ENCODE data around the gene RUNX2.
"Not testable (repeated sequence)": the region's sequence is repeated elsewhere in the genome, so short reads cannot be mapped to it uniquely, and the experiment has no call there.

The RUNX2 gene

DNA sequence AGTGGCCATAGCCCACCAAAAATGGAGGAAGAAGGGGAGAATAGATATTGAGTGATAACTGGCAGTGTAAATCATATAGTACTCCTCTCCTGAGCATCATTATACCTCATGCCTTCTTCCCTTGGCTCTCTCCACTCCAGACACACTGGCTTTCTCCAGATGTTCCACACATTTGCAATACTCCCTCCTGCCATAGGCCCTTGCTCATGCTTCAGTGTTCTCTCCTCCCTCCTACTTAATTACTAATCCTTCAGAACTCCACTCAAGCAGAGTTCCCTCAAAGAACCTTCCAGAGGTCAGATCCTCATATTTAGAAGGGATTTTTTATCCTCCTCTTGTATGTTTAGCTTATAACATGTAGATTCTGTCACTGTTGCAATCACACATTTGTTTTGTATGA lies 329.1 kb downstream of the RUNX2 start:
- DNase-seq, result no peak

DNA sequence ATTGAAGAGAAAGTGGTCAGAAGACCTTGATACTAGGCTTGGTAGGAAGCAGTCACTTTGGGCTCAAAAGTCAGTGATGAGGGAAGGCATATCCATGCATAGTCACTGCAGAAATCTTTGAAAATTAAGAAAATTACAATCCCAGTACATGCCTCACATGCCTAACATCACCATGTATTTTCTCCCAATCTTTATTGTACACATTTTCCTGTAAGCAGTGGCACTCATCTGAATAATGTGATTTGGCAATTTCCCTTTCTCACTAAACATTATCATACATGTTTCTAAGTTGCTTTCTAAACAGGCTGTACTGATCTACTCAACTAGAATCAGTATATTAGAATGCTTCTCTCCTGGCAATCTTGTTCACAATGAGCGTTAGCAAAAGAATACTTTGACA lies 330.3 kb downstream of the RUNX2 start:
- no peak for DNase-seq

DNA sequence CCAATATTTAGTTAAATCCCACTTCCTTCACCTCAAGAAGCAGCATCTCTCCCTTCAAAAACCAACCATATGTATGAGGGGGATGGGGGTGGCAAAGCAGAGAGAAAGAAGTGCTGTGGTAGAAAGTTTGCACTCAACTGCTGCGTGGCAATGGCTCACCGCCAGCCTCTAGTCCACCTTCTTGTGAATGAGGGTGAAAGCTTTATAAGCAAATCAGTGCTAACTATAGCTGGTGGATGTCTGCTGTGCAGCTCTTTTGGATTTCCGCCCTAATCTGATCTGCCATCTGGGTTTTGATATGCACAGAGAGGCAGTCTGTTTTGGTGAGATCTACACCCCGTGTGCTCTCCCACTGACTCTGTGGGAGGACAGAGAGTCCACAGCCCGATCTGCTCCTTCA lies 330.8 kb downstream of the RUNX2 start:
- no peak for DNase-seq

DNA sequence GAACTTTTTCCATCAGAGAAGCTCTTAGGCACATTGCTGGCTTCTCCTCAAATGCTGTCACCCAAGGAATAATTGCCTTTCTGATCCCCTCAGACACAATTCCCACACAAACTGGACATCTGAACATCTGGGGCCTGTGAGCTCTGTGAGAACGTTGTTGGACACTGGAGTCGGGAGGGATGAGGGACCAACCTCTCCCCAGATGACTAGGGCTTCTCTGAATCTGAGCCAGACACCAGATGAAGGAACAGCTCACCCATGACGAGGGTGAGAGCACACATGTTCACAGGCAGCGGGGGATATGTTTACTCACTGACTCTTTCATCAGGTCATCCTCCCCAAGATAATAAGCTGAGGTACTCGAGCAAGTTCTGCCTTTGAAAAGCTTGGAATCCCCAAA lies 333.5 kb downstream of the RUNX2 start:
- peak; percentile 10 for DNase-seq

DNA sequence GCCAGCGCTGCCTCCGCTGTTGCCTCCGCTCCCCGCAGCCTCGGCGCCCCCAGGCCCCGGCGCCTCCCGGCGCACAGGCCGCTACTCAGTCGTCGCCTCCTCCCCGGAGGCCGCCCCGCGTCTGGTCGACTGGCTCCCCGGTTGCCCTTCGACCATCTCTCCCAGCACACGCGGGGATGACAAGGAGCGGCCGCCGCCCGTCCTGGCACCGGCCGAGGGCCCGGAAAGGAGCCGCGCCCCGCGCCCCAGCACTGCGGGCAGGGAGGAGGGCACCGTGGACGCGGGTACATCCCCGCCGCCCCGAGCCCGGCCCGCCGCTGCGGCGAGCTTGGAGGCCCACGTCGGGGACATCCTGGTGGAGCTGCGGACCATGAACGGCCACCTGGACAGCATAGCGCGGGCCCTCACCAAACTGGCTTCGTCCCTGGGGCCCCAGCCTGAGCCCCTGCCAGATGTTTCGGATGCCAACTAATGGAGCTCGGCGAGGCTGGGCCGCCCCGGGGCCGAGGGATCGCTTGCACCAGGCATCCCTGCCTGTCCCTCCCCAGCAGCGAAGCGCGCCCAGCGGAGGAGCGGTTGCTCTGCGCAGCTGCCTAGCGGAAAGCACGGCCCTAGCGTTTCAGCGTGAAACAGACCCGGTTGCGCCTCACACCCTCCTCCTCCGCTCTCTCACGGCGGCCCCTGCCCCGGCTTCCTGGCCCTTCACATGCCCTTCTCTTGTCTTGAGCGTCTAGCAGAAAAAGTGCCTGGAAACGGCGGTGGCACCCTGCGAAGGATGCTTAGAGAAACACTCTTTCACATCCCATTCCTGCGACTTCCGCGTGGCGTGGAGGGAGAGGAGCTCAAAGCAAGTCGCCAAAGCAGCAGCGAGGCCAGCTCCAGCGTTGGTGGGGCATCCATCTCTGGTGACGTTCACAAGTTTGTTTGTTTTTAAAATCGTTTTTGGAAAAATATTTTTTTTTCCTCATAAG lies 335.4 kb downstream of the RUNX2 start:
- DNase-seq, result no peak

DNA sequence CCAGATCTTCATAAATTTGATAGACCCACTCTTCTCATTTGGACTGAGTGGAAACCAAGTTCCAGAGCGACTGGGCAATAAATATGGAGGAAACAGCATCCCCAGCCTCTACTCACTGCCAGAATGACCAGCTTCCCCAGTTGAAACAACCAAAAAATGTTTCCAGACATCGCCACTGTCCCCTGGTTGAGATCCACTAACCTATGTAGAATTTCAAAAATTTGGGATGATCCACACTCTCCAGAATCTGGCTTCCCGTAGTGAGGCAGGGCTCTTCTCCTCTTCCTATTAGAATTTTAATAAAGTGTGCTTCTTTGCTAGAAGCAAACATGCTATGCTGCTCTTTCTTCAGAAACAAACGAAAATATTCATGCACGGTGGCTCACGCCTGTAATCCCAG lies 336.6 kb downstream of the RUNX2 start:
- no peak for DNase-seq

DNA sequence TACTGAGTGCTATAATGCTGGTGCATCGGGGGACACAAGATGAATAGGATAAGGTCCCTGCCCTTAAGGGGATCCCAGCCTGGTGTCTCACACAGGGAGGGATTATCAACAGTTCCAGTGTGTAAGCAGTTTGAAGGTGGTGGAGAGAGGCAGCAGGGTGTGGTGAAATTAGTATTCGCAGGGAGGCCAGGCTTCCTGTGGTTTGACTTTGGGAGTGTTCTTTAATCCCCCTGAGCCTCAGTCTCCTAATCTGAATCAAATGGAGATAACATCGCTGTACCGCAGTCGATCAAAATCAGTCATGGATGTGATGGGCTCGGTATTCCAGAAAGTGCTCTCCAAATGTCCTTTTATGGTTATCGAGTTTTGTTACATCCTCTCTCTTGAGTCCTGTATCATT lies 337.7 kb downstream of the RUNX2 start:
- DNase-seq, result no peak

DNA sequence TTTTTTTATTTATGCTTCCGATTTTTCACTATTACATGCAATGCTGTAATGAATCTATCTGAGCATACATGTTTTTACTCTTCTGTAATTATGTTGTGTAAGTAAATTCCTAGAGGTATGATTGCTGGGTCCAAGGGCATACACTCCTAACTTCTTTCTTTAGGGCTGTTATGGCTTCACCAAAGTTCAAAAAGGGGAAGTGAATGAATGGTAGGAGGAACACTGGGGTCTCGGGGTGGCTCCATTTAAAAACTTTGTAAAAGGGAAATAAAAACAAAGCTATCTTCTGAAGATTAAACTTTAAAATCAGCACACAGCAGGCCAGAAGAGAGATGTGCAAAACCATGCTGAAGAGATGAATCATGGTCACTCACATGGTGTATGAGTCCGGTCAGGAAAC lies 338.7 kb downstream of the RUNX2 start:
- no peak for DNase-seq

DNA sequence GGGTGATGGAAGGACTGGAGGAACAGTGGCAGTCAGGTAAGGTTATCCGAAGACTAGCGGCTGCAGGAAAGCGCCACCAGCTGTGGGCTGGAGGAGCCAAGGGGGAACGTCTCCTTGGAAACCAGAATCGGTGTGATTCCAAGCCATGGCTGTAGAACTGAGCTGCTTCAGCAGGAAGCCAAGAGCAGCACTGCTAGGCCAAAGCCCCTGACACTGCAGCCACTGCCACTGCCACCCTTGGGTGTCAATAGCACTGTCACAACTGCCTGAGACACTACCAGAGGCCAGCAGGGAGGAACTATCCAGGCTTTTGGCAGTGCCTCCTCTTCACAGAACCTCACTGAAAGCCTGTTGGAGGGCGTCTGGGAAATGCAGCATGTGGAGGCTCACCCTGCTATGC lies 339.2 kb downstream of the RUNX2 start:
- no peak for DNase-seq

DNA sequence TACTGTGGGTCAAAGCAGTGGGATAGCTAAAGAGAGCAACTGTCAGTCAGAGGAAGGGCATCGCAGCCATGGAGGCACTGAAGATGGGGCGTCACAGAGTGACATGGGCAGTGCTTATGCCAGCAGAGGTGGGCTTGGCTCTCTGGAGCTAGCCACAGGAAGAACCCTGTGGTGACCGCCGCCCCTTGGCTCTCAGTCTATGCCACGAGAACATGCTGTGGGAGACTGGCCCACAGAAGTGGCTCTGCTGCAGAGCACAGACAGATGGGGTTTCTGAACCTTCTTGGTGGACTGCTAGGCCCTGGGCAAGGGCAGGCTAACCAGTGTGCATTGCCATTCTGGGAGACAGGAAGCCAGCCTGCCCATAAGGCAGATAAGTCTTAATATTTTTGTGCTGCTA lies 339.6 kb downstream of the RUNX2 start:
- DNase-seq, result no peak

DNA sequence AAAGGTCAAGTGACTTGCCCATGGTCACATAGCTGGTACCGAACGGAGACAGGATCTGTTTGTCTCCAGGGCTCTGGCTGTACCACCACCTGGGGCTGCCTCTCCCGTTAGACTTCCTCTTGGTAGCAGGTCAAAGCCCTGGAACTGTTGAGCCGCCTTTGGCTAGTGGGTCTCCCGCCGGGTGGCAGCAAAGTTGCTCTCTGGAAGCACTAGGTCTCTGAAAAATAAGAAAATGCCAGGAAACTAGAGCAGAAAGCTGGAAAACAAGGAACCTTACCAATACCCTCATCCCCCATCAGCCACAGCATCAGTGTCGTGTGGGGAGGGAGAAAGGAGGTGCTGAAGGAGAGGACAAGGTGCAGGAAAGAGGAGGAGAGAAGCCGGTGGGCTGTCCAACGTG lies 340.6 kb downstream of the RUNX2 start:
- no peak for DNase-seq

DNA sequence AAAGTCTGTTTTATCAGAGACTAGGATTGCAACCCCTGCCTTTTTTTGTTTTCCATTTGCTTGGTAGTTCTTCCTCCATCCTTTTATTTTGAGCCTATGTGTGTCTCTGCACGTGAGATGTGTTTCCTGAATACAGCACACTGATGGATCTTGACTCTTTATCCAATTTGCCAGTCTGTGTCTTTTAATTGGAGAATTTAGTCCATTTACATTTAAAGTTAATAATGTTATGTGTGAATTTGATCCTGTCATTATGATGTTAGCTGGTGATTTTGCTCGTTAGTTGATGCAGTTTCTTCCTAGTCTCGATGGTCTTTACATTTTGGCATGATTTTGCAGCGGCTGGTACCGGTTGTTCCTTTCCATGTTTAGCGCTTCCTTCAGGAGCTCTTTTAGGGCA lies 345.0 kb downstream of the RUNX2 start:
- DNase-seq, result not testable (repeated sequence)

DNA sequence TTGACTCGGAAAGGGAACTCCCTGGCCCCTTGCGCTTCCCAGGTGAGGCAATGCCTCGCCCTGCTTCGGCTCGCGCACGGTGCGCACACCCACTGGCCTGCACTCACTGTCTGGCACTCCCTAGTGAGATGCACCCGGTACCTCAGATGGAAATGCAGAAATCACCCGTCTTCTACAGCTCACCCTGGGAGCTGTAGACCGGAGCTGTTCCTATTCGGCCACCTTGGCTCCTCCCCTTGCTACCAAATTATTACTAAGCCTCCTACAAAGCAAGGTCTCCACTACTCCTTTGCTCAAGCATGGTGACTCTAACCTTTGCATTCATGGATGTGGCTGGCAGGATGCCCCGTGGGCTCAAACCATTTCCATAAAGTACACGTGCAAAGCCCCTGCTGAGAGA lies 347.0 kb downstream of the RUNX2 start:
- not testable (repeated sequence) for DNase-seq

DNA sequence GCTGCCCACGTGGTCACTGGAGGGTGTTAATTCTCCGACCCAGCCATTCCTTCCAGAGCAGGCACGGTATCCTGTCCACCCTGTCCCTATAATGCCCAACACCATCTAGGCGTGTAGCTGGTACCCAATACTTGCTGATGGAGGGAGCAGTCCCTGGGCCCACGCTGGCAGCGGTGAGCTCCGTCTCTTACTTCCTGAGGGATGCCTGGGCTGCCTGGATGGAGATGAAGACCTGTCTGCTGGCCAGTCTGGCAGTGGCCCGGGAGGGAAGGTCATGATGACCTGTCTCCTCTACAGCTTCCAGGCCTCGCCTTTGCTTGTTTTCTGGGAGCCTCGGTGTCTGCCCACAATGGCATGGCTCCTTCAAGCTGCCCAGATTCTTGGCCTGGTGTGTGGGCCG lies 347.5 kb downstream of the RUNX2 start:
- no peak for DNase-seq

DNA sequence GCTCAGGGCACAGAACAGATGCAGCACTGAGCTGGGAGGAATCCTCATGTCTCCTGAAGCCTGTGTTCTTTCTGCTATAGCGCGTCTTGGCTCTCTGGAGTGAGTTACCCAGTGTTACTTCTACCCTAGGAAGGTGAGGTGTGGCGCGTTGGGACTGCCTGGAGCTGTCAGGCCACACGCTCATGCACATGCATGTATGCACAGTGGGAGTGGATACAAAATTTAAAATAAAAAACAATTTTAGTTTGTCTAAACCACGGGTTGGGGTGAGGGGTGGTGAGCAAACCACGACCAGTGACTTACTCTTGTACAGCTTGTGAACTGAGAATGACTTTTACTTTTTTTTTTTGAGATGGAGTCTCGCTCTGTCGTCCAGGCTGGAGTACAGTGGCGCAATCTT lies 348.2 kb downstream of the RUNX2 start:
- no peak for DNase-seq

DNA sequence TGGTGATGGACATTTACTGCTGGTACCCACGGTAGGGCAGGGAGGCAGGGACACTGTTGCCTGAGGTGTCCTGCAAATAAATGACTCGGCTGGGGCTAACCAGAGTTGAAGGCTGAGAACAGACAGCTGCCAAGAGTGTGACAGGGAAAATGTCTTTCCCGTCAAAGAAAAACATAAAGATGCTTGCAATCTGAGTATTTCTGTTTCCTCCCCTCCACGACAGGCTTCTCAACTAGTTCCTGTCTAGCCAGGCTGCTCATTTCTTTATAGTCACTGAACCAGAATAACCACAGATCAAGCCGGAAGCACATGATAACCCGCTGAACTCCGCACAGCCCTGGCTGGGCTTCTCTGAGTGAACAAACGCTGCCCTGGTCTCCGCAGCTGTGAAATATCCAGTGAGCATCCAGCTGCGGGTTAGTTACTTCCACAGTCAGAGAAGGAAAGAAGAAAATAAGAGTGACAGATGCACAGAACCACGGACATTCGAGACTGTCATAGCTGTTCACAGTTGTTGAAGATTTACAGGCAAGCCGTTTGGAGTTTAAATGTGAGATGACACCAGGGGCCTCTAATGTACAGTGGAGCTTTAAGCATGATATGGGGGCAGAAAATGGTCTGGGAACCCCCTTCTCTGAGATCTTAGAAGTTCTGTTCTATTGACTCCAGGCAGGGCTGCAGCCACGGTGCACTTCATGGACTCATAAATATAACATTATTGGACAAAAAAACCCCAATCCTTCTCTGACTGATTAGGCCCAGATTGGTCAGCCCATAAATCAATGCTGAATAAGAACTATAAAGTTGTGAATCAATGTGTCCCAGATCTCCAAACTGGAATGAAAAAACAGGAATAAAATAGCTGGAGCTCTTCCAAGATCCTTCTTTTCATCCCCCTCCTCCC lies 349.5 kb downstream of the RUNX2 start:
- DNase-seq, result no peak

DNA sequence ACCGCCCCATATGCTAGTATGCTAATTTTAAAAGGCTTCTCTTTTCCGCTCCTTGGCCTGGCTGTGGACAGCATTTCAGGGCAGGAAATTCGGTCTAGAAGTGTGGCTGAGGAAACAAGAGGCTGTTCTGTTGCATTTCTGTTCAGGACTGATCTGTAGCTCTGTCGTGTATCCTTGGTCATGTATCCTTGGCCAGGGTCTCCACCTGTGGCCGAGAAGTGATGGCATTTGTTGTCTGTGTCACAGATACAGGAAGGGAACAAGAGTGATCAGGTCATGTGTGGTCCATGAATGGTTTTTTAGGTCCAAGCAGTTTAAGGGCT lies 350.1 kb downstream of the RUNX2 start:
- no peak for DNase-seq

DNA sequence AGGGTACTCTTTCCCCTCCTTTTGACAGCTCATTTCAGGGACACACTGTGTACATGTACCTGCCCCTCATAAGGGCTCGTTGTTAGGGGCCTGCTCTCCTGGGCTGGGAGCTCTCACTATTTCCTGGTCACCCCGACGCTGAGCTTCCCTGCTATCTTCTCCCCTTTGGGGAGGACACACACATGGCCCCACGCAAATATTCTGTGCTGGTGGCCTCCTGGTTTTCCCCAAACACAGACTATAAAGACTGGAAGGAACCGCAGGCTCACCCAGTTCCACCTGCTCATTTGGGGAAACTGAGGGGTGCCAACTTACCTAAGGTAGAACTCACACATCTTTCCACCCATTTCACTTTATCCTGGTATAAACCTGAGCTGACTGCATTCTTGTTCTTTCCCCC lies 351.0 kb downstream of the RUNX2 start:
- no peak for DNase-seq

DNA sequence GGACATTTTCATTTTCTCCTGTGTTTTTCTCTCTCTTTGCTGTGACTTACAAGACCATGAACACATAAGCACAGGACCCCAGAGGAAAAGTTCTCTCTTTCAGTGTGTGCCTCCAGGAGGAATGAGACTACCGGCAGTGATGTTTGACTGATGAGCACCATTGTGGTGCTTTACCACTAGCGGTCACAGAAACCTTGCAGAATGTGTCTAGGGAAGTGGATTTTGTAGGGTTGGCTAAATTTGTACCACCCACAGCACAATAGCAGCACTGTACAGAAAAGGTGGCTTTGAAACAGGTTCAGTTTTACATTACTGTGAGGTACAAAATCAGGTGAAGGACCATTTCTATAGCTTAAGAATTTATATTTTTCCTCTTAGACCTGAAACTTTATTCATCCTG lies 351.5 kb downstream of the RUNX2 start:
- no peak for DNase-seq

DNA sequence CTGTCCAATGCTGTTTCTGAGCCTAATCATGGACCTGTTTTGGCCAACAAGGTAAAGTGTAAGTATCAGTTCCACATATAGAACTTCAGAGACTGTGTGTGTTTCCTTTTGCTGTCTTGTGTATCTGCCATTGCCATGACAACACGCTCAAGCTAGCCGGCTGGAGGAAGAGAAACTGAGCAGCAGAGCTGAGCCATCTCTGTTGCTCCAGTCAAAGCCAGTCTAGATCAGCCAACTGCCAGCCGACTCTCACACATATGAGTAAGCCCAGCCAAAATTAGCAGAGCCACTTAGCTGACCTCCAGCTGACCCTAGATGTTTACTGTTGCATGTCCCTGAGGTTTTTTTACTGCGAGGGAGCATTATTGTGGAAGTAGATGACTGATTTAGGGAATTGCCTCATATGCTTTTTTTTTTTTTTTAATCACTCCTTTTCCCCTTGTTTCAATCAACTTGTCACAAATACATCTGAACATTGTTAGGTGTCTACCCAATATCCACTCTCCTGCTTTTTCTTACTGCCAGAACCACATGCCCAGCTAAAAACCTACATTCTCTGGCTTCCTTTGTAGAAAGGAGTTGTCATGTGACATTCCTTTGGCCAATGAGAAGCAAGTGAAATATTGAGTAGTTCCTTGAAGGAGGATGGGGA lies 353.9 kb downstream of the RUNX2 start:
- no peak for DNase-seq

DNA sequence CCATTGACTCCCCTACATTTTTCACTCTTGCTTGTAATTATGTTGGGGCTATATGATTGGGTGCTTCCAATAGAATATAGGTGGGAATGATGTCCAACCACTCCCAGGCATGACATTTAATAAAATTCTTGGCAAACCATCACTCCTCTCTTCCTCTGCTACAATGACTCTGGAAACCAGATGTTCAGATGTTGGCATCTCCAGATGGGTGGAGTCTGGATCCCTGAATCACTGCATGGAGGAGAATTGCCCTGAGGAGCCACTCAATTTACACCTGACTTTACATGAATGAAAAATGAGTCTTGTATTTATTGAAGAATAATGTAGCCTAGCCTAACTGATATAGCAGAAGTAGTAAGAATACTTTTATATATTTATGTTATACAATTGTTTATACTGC lies 356.3 kb downstream of the RUNX2 start:
- no peak for DNase-seq

DNA sequence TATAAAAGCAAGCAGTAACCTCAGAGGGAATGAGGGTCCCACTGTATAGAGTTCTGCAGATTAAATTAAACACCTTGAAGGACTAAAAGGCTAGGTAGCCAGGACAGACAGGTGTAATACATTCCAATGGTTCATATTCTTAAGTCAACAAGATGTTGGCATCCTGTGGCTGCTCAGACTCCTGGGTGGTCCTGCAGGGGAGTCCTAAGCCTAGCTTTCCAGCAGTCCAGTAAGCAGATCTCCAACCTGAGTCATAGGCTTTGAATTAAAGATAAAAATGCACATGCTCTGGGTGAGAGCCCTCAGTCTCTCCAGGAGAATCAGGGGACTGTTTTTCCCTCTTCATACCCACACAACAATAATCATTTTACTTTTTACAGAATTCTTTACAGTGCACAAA lies 356.9 kb downstream of the RUNX2 start:
- DNase-seq, result no peak

DNA sequence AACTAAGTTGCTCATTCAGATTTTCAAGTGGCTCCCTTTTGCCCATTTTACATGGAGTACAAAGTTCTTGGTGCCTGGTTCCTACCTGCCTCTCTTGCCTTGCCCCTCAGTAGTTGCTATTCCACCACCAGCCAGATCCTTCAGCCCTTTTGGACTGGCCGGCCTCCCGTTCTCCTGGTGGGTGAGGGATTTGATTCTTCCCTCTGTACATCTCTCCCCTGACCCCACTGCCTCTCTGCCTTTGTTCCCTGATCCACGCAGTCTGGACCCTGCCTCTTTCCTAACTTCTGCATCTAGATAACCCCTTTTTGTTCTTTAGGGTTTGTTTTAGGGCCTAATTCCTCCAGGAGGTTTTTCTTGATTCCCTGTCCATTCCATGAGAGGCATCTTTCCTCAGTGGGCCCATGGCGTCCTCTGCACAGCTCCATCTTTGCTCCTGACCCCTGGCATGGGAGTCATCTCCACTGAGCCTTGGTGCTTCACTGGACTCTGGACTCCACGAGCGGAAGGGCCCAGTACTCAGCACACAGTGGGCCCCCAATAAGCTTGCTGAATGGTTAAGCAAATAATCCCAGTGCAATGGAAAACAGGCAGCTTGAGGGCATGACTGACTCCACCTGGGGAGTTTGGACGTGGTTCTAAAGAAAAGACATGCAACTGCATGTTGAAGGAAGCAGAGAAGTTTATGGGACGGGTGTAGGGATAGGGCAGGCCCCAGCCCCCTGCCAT lies 358.9 kb downstream of the RUNX2 start:
- no peak for DNase-seq

All from NCI-H69 (cell line).